HL-60 (cell line): Measurements from ENCODE around the gene DLX6.

ENCODE experiments used
- CTCF ChIP-seq: IDR thresholded peaks from one replicate; pipeline ENCODE4 v1.5.1; 2011; ENCODE audit warnings: low read length, control low read depth, inconsistent platforms; ENCODE audit not compliant: insufficient read depth
- POLR2AphosphoS5 ChIP-seq: IDR thresholded peaks from 2 replicates; pipeline ENCODE4 v1.6.1; 2012; ENCODE audit warnings: low read depth
- SPI1 ChIP-seq: IDR thresholded peaks from 2 replicates; pipeline ENCODE4 v1.6.1; 2012; ENCODE audit warnings: low read depth, mild to moderate bottlenecking, borderline replicate concordance

- TF ChIP-seq CTCF (no peak), POLR2AphosphoS5 (no peak), SPI1 (no peak)
Observed at GRCh38 chr7:97013845-97014134, 8.4 kb downstream of the DLX6 start.
